Measurements from ENCODE around the gene COL25A1. TPM values are rescaled to one million over a fixed set of nuclear protein-coding genes. Genes with fewer than 3 reads are reported as not detected.
A peak's percentile ranks its signal among the peaks of the same experiment; 100 is the strongest.

The COL25A1 gene
- total RNA-seq, 1 experiment from 2014 or later, result 4.2 TPM

GRCh38 chr4:108888769-108889168 lies 413.7 kb downstream of the COL25A1 start:
- Histone ChIP-seq H3K56ac (ENCODE audit: insufficient read length, low read depth, low read length) (no peak overlapping the region), H3K4me2 (ENCODE audit: insufficient read depth, insufficient read length, low read length) (no peak overlapping the region), H3K4ac (ENCODE audit: low read depth, low read length) (no peak overlapping the region), H3K18ac (ENCODE audit: insufficient read length, low read depth, low read length) (no peak overlapping the region), H2BK5ac (ENCODE audit: insufficient read length, low read length) (no peak overlapping the region), H2BK120ac (ENCODE audit: low read depth, low read length, poor library complexity, severe bottlenecking) (no peak overlapping the region), H4K8ac (replicated peaks; ENCODE audit: insufficient read length, low read depth, low read length) (no peak overlapping the region), H3K4me1 (ENCODE audit: insufficient read depth, low read length) (peaks cover 3% of the 10 kb centered on the region; the same call in 1 of the 2 replicates), H2BK20ac (ENCODE audit: low read depth, low read length, poor library complexity, severe bottlenecking) (no peak overlapping the region), H3K9ac (ENCODE audit: extremely low read depth, insufficient read length, low read length) (no peak overlapping the region), H3K27ac (ENCODE audit: insufficient read length, low read depth, low read length) (no peak overlapping the region), H2BK15ac (ENCODE audit: low read depth, low read length) (no peak overlapping the region), H2AFZ (ENCODE audit: low read length) (no peak overlapping the region), H4K20me1 (ENCODE audit: control insufficient read depth, insufficient read depth, insufficient read length) (no peaks in the 10 kb centered on the region), H2BK12ac (ENCODE audit: insufficient read length, low read depth, low read length) (no peak overlapping the region), H3K27me3 (ENCODE audit: insufficient read depth, low read length) (no peaks in the 10 kb centered on the region), H3K23me2 (ENCODE audit: insufficient read length, low read depth, low read length, poor library complexity, severe bottlenecking) (no peaks in the 10 kb centered on the region), H3T11ph (ENCODE audit: low read length) (no peak overlapping the region), H3K79me2 (ENCODE audit: insufficient read depth, low read length) (no peaks in the 10 kb centered on the region), H4K5ac (ENCODE audit: insufficient read length, low read depth, low read length) (no peak overlapping the region), H2AK5ac (ENCODE audit: insufficient read length, low read length) (no peak overlapping the region), H3K14ac (ENCODE audit: insufficient read depth, low read length) (no peak overlapping the region), H3K23ac (ENCODE audit: insufficient read length, low read depth, low read length) (no peak overlapping the region), H4K91ac (ENCODE audit: insufficient read length, low read depth, low read length) (no peak overlapping the region), H3K9me3 (ENCODE audit: control insufficient read depth, low read depth, low read length) (no peaks in the 10 kb centered on the region), H3K79me1 (ENCODE audit: insufficient read depth, low read depth, low read length, poor library complexity, severe bottlenecking) (no peaks in the 10 kb centered on the region)
- TF ChIP-seq CTCF (conservative IDR thresholded peaks at IDR 0.05), result no peak
- H3K9me3 Mint-ChIP-seq, result no peaks in the 10 kb centered on the region
- no peak overlapping the region for H3K4me3 Mint-ChIP-seq
- no peaks in the 10 kb centered on the region for H3K27me3 Mint-ChIP-seq (ENCODE audit: low read depth)
- peak overlapping the region in 1 of 3 experiments; percentile 52; a peak in 1 of 7 replicates for H3K27ac Mint-ChIP-seq
- WGBS (ENCODE audit: extremely low coverage, insufficient read length, low lambda C conversion rate), result no CpG with 5 or more reads among the region's 1 CpG
- DNase-seq, result no peak
- H3K36me3 Mint-ChIP-seq (ENCODE audit: insufficient read depth in 1 of 3, low read depth in 3 of 3), result no peaks in the 10 kb centered on the region
- H3K4me1 Mint-ChIP-seq, result peaks cover 14 to 22% of the 10 kb centered on the region in 2 experiments
